Measurements from ENCODE around the gene C20orf202.

C20orf202 gene

DNA sequence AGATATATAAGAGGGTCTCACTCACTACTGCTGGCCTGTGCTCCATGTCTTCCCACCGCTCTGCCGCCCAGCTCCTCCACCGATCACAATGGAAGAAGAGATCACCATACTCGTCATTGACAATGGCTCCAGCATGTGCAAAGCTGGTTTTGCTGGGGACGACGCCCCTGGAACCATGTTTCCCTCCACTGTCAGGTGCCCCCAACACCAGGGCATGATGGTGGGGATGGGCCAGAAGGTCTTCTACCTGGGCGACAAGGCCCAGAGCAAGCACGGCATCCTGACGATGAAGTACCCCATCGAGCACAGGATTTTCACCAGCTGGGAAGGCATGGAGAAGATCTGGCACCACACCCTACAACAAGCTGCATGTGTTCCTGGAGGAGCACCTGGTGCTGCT, 42.8 kb upstream of the C20orf202 start:
- TF ChIP-seq TAF1 (IDR thresholded peaks at IDR 0.05; ENCODE audit: borderline replicate concordance, insufficient read depth, low read length) (no peak), POLR2AphosphoS5 (IDR thresholded peaks at IDR 0.05; ENCODE audit: low read depth, low read length) (no peak), FOXP2 (optimal IDR thresholded peaks at IDR 0.05; ENCODE audit: borderline replicate concordance, extremely low read depth, extremely low read length, insufficient read depth) (no peak), SIN3A (IDR thresholded peaks at IDR 0.05; ENCODE audit: borderline replicate concordance, insufficient read depth, low read length) (no peak)
- TF ChIP-seq, protein P1, sequence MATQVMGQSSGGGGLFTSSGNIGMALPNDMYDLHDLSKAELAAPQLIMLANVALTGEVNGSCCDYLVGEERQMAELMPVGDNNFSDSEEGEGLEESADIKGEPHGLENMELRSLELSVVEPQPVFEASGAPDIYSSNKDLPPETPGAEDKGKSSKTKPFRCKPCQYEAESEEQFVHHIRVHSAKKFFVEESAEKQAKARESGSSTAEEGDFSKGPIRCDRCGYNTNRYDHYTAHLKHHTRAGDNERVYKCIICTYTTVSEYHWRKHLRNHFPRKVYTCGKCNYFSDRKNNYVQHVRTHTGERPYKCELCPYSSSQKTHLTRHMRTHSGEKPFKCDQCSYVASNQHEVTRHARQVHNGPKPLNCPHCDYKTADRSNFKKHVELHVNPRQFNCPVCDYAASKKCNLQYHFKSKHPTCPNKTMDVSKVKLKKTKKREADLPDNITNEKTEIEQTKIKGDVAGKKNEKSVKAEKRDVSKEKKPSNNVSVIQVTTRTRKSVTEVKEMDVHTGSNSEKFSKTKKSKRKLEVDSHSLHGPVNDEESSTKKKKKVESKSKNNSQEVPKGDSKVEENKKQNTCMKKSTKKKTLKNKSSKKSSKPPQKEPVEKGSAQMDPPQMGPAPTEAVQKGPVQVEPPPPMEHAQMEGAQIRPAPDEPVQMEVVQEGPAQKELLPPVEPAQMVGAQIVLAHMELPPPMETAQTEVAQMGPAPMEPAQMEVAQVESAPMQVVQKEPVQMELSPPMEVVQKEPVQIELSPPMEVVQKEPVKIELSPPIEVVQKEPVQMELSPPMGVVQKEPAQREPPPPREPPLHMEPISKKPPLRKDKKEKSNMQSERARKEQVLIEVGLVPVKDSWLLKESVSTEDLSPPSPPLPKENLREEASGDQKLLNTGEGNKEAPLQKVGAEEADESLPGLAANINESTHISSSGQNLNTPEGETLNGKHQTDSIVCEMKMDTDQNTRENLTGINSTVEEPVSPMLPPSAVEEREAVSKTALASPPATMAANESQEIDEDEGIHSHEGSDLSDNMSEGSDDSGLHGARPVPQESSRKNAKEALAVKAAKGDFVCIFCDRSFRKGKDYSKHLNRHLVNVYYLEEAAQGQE (IDR thresholded peaks at IDR 0.05; ENCODE audit: insufficient read depth in 1 of 2, low read depth in 2 of 2, low read length in 2 of 2), result no peak

DNA sequence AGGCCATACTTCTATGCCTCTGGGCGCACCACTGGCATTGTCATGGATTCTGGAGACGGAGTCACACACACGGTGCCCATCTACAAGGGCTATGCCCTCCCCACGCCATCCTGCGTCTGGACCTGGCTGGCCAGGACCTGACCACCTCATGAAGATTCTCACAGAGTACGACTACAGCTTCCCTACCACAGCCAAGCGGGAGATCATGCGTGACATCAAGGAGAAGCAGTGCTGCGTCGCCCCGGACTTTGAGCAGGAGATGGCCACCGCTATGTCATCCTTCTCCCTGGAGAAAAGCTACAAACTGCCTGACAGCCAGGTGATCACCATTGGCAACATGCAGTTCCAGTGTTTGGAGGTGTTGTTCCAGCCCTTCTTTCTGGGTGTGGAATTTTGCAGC, 42.3 kb upstream of the C20orf202 start:
- no peak for TF ChIP-seq FOXP2 (optimal IDR thresholded peaks at IDR 0.05; ENCODE audit: borderline replicate concordance, extremely low read depth, extremely low read length, insufficient read depth)
- no peak for TF ChIP-seq POLR2AphosphoS5 (IDR thresholded peaks at IDR 0.05; ENCODE audit: low read depth, low read length)
- no peak for TF ChIP-seq SIN3A (IDR thresholded peaks at IDR 0.05; ENCODE audit: borderline replicate concordance, insufficient read depth, low read length)
- TF ChIP-seq TAF1 (IDR thresholded peaks at IDR 0.05; ENCODE audit: borderline replicate concordance, insufficient read depth, low read length), result no peak
- TF ChIP-seq, protein P1 (IDR thresholded peaks at IDR 0.05; ENCODE audit: insufficient read depth in 1 of 2, low read depth in 2 of 2, low read length in 2 of 2), result no peak

DNA sequence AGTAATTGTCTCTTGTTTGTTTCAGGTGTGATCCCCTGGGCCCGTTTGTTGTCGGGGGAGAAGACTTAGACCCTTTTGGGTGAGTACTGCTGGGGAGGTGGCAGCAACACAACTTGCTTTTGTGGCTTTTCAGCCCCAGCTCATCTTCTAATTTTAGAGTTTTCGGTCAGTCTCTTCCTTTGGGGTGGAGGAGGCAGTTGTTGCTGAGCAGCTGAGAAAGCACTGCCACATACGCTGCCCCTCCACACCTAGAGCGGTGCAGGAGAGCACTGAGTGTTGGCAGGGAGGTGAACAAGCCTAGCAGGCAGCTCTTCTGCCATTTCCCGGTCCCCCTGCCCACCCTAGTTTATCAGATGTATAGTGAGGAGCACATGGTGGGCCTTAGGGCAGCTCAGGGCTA, 40.1 kb upstream of the C20orf202 start:
- TF ChIP-seq, protein P1 (IDR thresholded peaks at IDR 0.05; ENCODE audit: insufficient read depth in 1 of 2, low read depth in 2 of 2, low read length in 2 of 2), result no peak
- TF ChIP-seq TAF1 (IDR thresholded peaks at IDR 0.05; ENCODE audit: borderline replicate concordance, insufficient read depth, low read length) (no peak), FOXP2 (optimal IDR thresholded peaks at IDR 0.05; ENCODE audit: borderline replicate concordance, extremely low read depth, extremely low read length, insufficient read depth) (no peak), POLR2AphosphoS5 (IDR thresholded peaks at IDR 0.05; ENCODE audit: low read depth, low read length) (no peak), SIN3A (IDR thresholded peaks at IDR 0.05; ENCODE audit: borderline replicate concordance, insufficient read depth, low read length) (no peak)

DNA sequence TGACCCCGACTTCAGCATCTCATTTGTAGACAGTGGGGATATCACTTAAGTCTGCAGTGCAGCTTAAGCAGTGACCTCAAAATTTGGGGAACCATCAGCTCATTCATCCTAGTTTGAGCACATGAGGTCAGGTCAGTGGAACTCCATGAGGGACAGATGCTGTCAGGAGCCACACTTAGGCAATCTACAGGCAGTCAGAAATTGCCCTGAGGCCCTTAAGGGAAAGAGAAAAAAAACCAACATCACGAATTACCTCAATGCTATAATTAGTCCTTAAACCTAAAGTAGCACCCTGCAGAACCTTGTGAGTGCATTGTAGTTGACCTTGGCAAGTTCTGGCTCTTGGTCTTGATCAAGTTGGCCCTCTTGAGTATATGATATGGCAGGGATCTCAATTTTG, 39.6 kb upstream of the C20orf202 start:
- TF ChIP-seq FOXP2 (optimal IDR thresholded peaks at IDR 0.05; ENCODE audit: borderline replicate concordance, extremely low read depth, extremely low read length, insufficient read depth), result no peak
- no peak for TF ChIP-seq SIN3A (IDR thresholded peaks at IDR 0.05; ENCODE audit: borderline replicate concordance, insufficient read depth, low read length)
- TF ChIP-seq TAF1 (IDR thresholded peaks at IDR 0.05; ENCODE audit: borderline replicate concordance, insufficient read depth, low read length), result no peak
- TF ChIP-seq, protein P1 (IDR thresholded peaks at IDR 0.05; ENCODE audit: insufficient read depth in 1 of 2, low read depth in 2 of 2, low read length in 2 of 2), result no peak
- no peak for TF ChIP-seq POLR2AphosphoS5 (IDR thresholded peaks at IDR 0.05; ENCODE audit: low read depth, low read length)

DNA sequence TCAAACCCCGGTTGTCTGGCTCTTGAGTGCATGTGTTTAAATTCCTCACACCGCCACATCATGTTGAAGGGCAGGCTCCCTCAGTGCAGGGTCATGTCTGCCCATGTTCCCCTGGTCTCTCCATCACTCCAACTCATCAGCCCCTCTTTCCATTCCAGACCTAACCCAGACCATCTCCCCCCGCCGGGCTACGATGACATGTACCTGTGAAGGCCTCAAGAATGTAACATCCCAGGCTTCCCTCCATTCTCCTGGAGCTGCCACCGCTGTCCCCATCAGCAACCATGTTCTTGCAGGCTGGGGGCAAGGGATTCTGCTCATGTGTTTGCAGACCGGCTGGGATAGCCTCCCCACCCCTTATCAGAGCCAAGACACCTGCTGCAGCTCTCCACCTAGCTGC, 38.4 kb upstream of the C20orf202 start:
- TF ChIP-seq, protein P1 (IDR thresholded peaks at IDR 0.05; ENCODE audit: insufficient read depth in 1 of 2, low read depth in 2 of 2, low read length in 2 of 2), result no peak
- TF ChIP-seq TAF1 (IDR thresholded peaks at IDR 0.05; ENCODE audit: borderline replicate concordance, insufficient read depth, low read length) (no peak), SIN3A (IDR thresholded peaks at IDR 0.05; ENCODE audit: borderline replicate concordance, insufficient read depth, low read length) (no peak), FOXP2 (optimal IDR thresholded peaks at IDR 0.05; ENCODE audit: borderline replicate concordance, extremely low read depth, extremely low read length, insufficient read depth) (no peak), POLR2AphosphoS5 (IDR thresholded peaks at IDR 0.05; ENCODE audit: low read depth, low read length) (no peak)

Measured in PFSK-1 (cell line).